Panc1 (cell line): ENCODE results near the gene FLYWCH1. TPM values are rescaled to one million over a fixed set of nuclear protein-coding genes. Genes with fewer than 3 reads are reported as not detected.
A peak's percentile ranks its signal among the peaks of the same experiment; 100 is the strongest.

Experiments
- ATAC-seq: fragments of 200-7000 bp; cut with Tn5 transposase; 2 replicates; pipeline ENCODE4 v1.9.1; 2020; ENCODE audit warnings: mild to moderate bottlenecking, moderate library complexity
- BruUV-seq: library from RNA; stranded (reverse); fragments of 400-500 nt; replicated peaks from 2 replicates; lab custom pipeline; 2021; lab: Mats Ljungman, UMichigan
- CTCF ChIA-PET: fragments of 300-600 bp; sonication (Branson Sonifier 250); formaldehyde crosslinking; loops from one replicate; lab custom pipeline; 2022; ENCODE audit warnings: antibody characterized with exemption; lab: Charles Lee
- POLR2A ChIA-PET: fragments of 300-600 bp; sonication (Branson Sonifier 250); formaldehyde crosslinking; loops from one replicate; lab custom pipeline; 2022; ENCODE audit warnings: antibody characterized with exemption; lab: Charles Lee
- DNase-seq: peaks from one replicate; pipeline ENCODE4 v3.0.0-alpha.2; 2010; ENCODE audit warnings: low read depth, low spot score
- H3K27ac ChIP-seq: 2 replicates; pipeline ENCODE4 v1.5.1; 2011; ENCODE audit warnings: mild to moderate bottlenecking, low read length, inconsistent platforms
- H3K27me3 ChIP-seq: fragments of 200-500 bp; sonication (Bioruptor generic); 2 replicates; pipeline ENCODE4 v1.6.0; 2014; ENCODE audit warnings: low read length, inconsistent platforms; ENCODE audit not compliant: control insufficient read depth, insufficient read depth
- H3K36me3 ChIP-seq: fragments of 200-500 bp; sonication (Bioruptor generic); 2 replicates; pipeline ENCODE4 v1.5.1; 2014; ENCODE audit warnings: inconsistent platforms, mild to moderate bottlenecking, low read length, moderate library complexity; ENCODE audit not compliant: control insufficient read depth, insufficient read depth
- H3K4me1 ChIP-seq: 2 replicates; pipeline ENCODE4 v1.5.1; 2011; ENCODE audit warnings: inconsistent platforms, mild to moderate bottlenecking, low read length, moderate library complexity; ENCODE audit not compliant: control insufficient read depth, insufficient read depth
- H3K4me3 ChIP-seq, 2 experiments: 2 replicates each; pipeline ENCODE4 v1.5.1; 2011 to 2012; ENCODE audit warnings: low read depth in 2 of 2, low read length in 2 of 2, mild to moderate bottlenecking in 2 of 2, inconsistent platforms in 1 of 2, moderate library complexity in 1 of 2
- H3K9me3 ChIP-seq: fragments of 200-500 bp; sonication (Bioruptor generic); 2 replicates; pipeline ENCODE4 v1.5.1; 2014; ENCODE audit warnings: low read depth, mild to moderate bottlenecking, inconsistent platforms, low read length, moderate library complexity; ENCODE audit not compliant: control insufficient read depth, insufficient read depth
- POLR2AphosphoS5 ChIP-seq: IDR thresholded peaks from 2 replicates; pipeline ENCODE4 v1.6.1; 2012; ENCODE audit warnings: mild to moderate bottlenecking, low read depth, low read length, moderate library complexity
- SIN3A ChIP-seq: IDR thresholded peaks from 2 replicates; pipeline ENCODE4 v1.6.1; 2012; ENCODE audit warnings: low read depth, mild to moderate bottlenecking, low read length, moderate library complexity, borderline replicate concordance; ENCODE audit not compliant: insufficient read depth
- TCF7L2 ChIP-seq: IDR thresholded peaks from 2 replicates; pipeline ENCODE4 v1.6.1; 2011; ENCODE audit warnings: mild to moderate bottlenecking, low read depth, low read length, inconsistent platforms
- in situ Hi-C: cut with HindIII; loops from 2 replicates; pipeline ENCODE4 v1.10.0; 2016; ENCODE audit warnings: low sequenced_read_pairs, low pct_unique_long_range_greater_than_20kb
- intact Hi-C: fragments of 100-400 bp; cut with micrococcal nuclease; formaldehyde crosslinking; loops from one replicate; pipeline ENCODE4 v1.10.0; 2022; ENCODE audit not compliant: unreplicated experiment
- total RNA-seq: library from RNA; stranded (reverse); gene quantifications from one replicate; pipeline ENCODE4 v1.2.1, GENCODE V29; 2021; ENCODE audit not compliant: unreplicated experiment
- TF ChIP-seq, protein P1 (sequence below), 2 experiments: IDR thresholded peaks; 2 replicates each; pipeline ENCODE4 v1.6.1; 2011 to 2012; ENCODE audit warnings: low read depth in 2 of 2, control low read depth in 1 of 2, low read length in 1 of 2, mild to moderate bottlenecking in 1 of 2, moderate library complexity in 1 of 2; ENCODE audit not compliant: insufficient read depth in 1 of 2
- TF ChIP-seq, protein P2 (sequence below): fragments of 450-650 bp; IDR thresholded peaks from 2 replicates; pipeline ENCODE4 v1.5.1; 2017; ENCODE audit warnings: mild to moderate bottlenecking

FLYWCH1 gene
- total RNA-seq, 1 experiment from 2014 or later, result 67.9 TPM

DNA sequence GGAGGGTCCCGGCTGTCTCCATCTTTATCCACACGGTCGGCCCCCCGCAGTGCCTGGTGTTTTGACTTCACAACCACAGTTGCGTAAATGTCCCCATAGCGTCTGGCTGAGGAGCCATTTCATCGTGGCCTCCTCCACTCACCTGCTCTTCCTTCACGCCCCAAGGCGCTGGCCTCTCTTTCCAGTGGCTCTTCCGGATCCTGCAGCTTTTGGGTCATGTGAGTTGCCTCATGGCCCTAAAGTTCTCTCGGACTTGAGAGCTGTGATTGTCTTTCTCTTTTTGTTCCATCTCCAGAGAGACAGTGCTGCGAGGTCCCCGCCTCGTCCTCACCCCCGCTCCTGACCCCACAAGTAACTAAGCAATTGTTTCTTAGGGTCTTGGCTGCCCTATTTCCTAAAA lies 22.7 kb downstream of the FLYWCH1 start:
- intact Hi-C loops (no loop called here), in situ Hi-C loops (no loop called here)
- Histone ChIP-seq H3K4me1 (no peaks in the 10 kb centered on the region), H3K9me3 (no peaks in the 10 kb centered on the region), H3K36me3 (no peaks in the 10 kb centered on the region), H3K27ac (no peak overlapping the region), H3K4me3 (no peak overlapping the region), H3K27me3 (no peaks in the 10 kb centered on the region)
- CTCF ChIA-PET, result interaction anchor here (0.6 kb wide), 1 partner anchor 96 kb away, joined by 9 read pairs; no protein-coding TSS in a partner anchor
- no peak for DNase-seq
- TF ChIP-seq, protein P1, sequence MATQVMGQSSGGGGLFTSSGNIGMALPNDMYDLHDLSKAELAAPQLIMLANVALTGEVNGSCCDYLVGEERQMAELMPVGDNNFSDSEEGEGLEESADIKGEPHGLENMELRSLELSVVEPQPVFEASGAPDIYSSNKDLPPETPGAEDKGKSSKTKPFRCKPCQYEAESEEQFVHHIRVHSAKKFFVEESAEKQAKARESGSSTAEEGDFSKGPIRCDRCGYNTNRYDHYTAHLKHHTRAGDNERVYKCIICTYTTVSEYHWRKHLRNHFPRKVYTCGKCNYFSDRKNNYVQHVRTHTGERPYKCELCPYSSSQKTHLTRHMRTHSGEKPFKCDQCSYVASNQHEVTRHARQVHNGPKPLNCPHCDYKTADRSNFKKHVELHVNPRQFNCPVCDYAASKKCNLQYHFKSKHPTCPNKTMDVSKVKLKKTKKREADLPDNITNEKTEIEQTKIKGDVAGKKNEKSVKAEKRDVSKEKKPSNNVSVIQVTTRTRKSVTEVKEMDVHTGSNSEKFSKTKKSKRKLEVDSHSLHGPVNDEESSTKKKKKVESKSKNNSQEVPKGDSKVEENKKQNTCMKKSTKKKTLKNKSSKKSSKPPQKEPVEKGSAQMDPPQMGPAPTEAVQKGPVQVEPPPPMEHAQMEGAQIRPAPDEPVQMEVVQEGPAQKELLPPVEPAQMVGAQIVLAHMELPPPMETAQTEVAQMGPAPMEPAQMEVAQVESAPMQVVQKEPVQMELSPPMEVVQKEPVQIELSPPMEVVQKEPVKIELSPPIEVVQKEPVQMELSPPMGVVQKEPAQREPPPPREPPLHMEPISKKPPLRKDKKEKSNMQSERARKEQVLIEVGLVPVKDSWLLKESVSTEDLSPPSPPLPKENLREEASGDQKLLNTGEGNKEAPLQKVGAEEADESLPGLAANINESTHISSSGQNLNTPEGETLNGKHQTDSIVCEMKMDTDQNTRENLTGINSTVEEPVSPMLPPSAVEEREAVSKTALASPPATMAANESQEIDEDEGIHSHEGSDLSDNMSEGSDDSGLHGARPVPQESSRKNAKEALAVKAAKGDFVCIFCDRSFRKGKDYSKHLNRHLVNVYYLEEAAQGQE (IDR thresholded peaks at IDR 0.05; ENCODE audit: insufficient read depth in 1 of 2, low read depth in 2 of 2, low read length in 1 of 2), result no peak
- TF ChIP-seq, protein P2, sequence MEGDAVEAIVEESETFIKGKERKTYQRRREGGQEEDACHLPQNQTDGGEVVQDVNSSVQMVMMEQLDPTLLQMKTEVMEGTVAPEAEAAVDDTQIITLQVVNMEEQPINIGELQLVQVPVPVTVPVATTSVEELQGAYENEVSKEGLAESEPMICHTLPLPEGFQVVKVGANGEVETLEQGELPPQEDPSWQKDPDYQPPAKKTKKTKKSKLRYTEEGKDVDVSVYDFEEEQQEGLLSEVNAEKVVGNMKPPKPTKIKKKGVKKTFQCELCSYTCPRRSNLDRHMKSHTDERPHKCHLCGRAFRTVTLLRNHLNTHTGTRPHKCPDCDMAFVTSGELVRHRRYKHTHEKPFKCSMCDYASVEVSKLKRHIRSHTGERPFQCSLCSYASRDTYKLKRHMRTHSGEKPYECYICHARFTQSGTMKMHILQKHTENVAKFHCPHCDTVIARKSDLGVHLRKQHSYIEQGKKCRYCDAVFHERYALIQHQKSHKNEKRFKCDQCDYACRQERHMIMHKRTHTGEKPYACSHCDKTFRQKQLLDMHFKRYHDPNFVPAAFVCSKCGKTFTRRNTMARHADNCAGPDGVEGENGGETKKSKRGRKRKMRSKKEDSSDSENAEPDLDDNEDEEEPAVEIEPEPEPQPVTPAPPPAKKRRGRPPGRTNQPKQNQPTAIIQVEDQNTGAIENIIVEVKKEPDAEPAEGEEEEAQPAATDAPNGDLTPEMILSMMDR, result no peak
- TF ChIP-seq SIN3A (no peak), POLR2AphosphoS5 (no peak), TCF7L2 (no peak)
- no peak for ATAC-seq
- BruUV-seq, result TSS peak; percentile 62
- POLR2A ChIA-PET, result no interaction called here

DNA sequence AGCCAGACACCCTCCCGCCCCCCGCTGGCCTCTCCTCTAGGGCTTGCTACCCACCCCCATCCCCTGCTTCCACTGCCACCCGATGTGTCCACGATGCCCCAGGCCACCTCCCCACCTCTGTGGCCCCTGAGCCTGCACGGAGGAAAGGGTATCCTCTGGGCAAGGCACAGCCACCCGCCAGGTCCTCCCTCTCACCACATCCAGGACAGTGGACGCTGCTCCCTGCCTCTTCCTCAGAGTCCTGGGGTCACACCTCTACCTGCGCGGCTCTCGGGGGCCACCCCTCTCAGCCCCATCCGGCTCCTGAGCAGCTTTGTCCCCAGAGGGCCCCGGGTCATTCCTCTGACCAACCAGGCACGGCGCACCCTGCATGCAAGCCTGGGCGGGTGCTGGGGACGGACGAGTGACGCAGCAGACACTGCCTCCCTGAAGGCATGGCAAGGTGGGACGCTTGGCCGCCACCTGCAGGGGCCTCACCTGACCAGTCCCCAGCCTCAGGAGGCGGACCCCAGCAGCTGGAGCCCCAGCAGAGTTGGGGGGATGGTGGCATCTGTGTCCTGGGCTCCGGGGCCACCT lies 24.8 kb downstream of the FLYWCH1 start:
- Histone ChIP-seq H3K27me3 (no peaks in the 10 kb centered on the region), H3K4me1 (no peaks in the 10 kb centered on the region), H3K4me3 (no peak overlapping the region), H3K27ac (no peak overlapping the region), H3K9me3 (no peaks in the 10 kb centered on the region), H3K36me3 (no peaks in the 10 kb centered on the region)
- CTCF ChIA-PET, result no interaction called here
- in situ Hi-C loops, result no loop called here
- POLR2A ChIA-PET, result no interaction called here
- DNase-seq (no peak), ATAC-seq (no peak)
- no TSS peak for BruUV-seq
- intact Hi-C loops, result no loop called here
- no peak for TF ChIP-seq SIN3A
- TF ChIP-seq, protein P1 (IDR thresholded peaks at IDR 0.05; ENCODE audit: insufficient read depth in 1 of 2, low read depth in 2 of 2, low read length in 1 of 2), result no peak
- TF ChIP-seq POLR2AphosphoS5, result no peak
- TF ChIP-seq, protein P2, result no peak
- TF ChIP-seq TCF7L2, result no peak
